Karpas-422 (cell line): ENCODE data around the gene SNAPC4. TPM values are rescaled to one million over a fixed set of nuclear protein-coding genes. Genes with fewer than 3 reads are reported as not detected.

Experiments used
- DNase-seq: peaks from one replicate; pipeline ENCODE4 v3.0.0-alpha.2; 2015
- H2AFZ ChIP-seq: fragments of 200-600 bp; sonication (generic); 2 replicates; pipeline ENCODE4 v1.6.1; 2014; ENCODE audit warnings: antibody characterized with exemption, low read length, mixed read lengths
- H3K27ac ChIP-seq: fragments of 200-600 bp; sonication (generic); 2 replicates; pipeline ENCODE4 v1.5.1; 2014; ENCODE audit warnings: mild to moderate bottlenecking, low read length, moderate library complexity
- H3K27me3 ChIP-seq: fragments of 200-600 bp; sonication (generic); 2 replicates; pipeline ENCODE4 v1.6.1; 2014; ENCODE audit warnings: low read length, mixed read lengths
- H3K36me3 ChIP-seq: fragments of 200-600 bp; sonication (generic); 2 replicates; pipeline ENCODE4 v1.6.1; 2014; ENCODE audit warnings: low read length, mixed read lengths; ENCODE audit not compliant: insufficient read depth
- H3K4me1 ChIP-seq: fragments of 200-600 bp; sonication (generic); 2 replicates; pipeline ENCODE4 v1.6.1; 2014; ENCODE audit warnings: mild to moderate bottlenecking, low read length, mixed read lengths
- H3K4me2 ChIP-seq: fragments of 200-600 bp; sonication (generic); 2 replicates; pipeline ENCODE4 v1.6.1; 2014; ENCODE audit warnings: low read length, low read depth, mild to moderate bottlenecking; ENCODE audit not compliant: poor library complexity, severe bottlenecking
- H3K4me3 ChIP-seq: fragments of 200-600 bp; sonication (generic); 2 replicates; pipeline ENCODE4 v1.5.1; 2014; ENCODE audit warnings: mild to moderate bottlenecking, antibody characterized with exemption, low read length, mixed read lengths
- H3K79me2 ChIP-seq: fragments of 200-600 bp; sonication (generic); 2 replicates; pipeline ENCODE4 v1.6.1; 2014; ENCODE audit warnings: mild to moderate bottlenecking, low read length, mixed read lengths
- H3K9ac ChIP-seq: fragments of 200-600 bp; sonication (generic); 2 replicates; pipeline ENCODE4 v1.6.0; 2014; ENCODE audit warnings: low read length
- H3K9me2 ChIP-seq: fragments of 200-600 bp; sonication (generic), shearing (Covaris generic); replicated peaks from 2 replicates; pipeline ENCODE4 v1.6.0; 2014; ENCODE audit warnings: mild to moderate bottlenecking, low read length, moderate library complexity; ENCODE audit not compliant: insufficient read depth
- H3K9me3 ChIP-seq: fragments of 300-700, 200-600 bp; sonication (generic); 2 replicates; pipeline ENCODE4 v1.6.1; 2014; ENCODE audit warnings: low read length, mixed read lengths
- H4K20me1 ChIP-seq: fragments of 200-600 bp; sonication (generic); 2 replicates; pipeline ENCODE4 v1.6.1; 2014; ENCODE audit warnings: mild to moderate bottlenecking, antibody characterized with exemption, low read length, low read depth; ENCODE audit not compliant: insufficient read depth
- total RNA-seq: library from RNA; depleted of rRNA; stranded (reverse); fragments of >200 nt; shearing (Covaris generic); gene quantifications from 2 replicates; pipeline ENCODE4 v1.2.3, GENCODE V29; 2014; ENCODE audit warnings: low replicate concordance

SNAPC4 gene
- total RNA-seq, 1 experiment from 2014 or later, result 3.7 TPM

DNA sequence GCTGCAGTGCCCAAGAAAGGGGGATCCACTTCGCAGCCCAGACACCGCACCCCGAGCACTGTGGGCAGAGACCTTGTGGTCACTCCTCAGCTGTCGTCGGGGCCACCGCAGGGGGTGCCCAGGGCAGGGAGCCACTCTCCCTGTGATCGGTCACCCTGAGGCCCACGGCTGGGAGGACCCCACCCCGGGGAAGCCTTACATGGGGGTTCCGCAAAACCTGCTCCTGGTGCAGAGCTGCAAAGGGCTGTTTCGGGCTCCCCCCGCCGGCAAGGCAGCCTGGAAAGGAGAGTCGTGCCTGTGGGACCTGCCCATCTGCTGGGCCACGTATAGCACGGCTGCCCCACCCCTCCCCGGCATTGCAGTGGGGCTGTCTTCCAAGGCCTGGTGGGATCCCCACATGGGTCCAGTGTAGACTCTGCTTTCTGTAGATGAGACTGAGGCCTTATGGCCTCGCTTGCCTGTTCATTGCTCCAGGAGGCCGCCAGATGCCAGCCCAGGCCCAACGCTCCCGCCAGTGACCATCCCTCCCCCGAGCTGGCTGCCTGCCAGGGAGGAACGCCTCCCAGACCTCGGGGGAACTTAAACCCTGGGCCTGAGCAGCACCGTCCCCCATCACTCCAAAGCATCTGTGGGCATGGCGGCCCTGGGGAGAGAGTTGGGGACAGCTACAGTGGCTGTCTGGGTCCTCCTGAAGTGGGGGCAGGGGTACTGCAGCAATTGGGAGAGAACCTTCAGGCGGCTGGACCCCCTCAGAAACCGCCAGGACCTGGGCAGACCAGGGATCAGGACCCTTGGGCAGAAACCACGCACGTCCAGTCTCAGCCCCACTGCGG lies 34.8 kb downstream of the SNAPC4 start:
- Histone ChIP-seq H3K9me2 (no peaks in the 10 kb centered on the region), H3K4me1 (peaks cover 18% of the 10 kb centered on the region), H3K79me2 (peaks cover 6% of the 10 kb centered on the region; the same call in 1 of the 2 replicates), H3K27ac (no peak overlapping the region), H3K36me3 (no peaks in the 10 kb centered on the region), H3K9me3 (no peaks in the 10 kb centered on the region), H2AFZ (no peak overlapping the region), H3K9ac (no peak overlapping the region), H4K20me1 (peaks cover 9% of the 10 kb centered on the region), H3K4me2 (no peak overlapping the region), H3K27me3 (no peaks in the 10 kb centered on the region), H3K4me3 (no peak overlapping the region)
- DNase-seq, result no peak

DNA sequence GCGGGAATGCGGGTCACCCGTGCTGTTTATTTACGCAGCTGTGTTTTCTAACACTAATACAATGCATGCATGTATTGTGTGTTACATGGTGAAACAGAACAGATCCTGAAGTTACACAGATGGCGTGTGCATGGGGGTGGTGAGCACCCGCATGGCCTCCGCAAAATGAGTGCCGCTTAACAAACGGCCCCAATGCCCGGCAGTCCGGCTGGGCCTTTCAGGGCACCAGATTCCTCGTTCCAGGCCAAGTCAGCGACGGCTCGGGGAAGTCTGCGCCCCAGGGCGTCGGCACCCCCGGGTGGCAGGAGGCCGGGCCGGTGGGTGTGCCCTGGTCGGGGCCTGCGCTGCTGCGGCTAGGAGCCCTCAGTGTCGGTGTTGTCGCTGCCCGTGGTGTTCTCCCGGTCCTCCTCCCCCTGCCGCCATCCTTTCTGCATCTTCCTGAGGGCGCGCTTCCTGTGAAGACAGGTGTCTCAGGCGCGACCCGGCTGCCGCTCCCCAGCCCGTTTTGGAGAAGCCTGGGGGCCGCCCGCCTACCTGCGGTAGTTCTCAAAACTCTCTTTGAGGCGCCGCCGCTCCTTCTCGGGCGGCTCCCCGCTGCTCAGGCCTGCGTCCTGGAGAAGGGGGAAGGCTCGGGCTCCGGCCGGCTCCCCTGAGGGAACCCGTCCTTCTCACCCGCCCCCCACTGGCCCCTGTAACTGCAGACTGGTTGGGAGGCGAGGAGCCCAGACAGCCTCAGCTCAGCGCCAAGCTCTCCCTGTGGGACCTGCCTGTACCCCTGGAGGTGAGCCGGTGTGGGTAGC lies 35.8 kb downstream of the SNAPC4 start:
- DNase-seq, result no peak
- Histone ChIP-seq H3K27ac (no peak overlapping the region), H3K9ac (peak overlapping the region; percentile 44), H2AFZ (no peak overlapping the region), H3K4me3 (peak overlapping the region; percentile 83; the same call in 1 of the 2 replicates), H3K27me3 (no peaks in the 10 kb centered on the region), H4K20me1 (peaks cover 9% of the 10 kb centered on the region), H3K4me2 (peak overlapping the region; percentile 75), H3K79me2 (peaks cover 6% of the 10 kb centered on the region; the same call in 1 of the 2 replicates), H3K9me3 (no peaks in the 10 kb centered on the region), H3K4me1 (peaks cover 18% of the 10 kb centered on the region), H3K36me3 (no peaks in the 10 kb centered on the region), H3K9me2 (no peaks in the 10 kb centered on the region)

DNA sequence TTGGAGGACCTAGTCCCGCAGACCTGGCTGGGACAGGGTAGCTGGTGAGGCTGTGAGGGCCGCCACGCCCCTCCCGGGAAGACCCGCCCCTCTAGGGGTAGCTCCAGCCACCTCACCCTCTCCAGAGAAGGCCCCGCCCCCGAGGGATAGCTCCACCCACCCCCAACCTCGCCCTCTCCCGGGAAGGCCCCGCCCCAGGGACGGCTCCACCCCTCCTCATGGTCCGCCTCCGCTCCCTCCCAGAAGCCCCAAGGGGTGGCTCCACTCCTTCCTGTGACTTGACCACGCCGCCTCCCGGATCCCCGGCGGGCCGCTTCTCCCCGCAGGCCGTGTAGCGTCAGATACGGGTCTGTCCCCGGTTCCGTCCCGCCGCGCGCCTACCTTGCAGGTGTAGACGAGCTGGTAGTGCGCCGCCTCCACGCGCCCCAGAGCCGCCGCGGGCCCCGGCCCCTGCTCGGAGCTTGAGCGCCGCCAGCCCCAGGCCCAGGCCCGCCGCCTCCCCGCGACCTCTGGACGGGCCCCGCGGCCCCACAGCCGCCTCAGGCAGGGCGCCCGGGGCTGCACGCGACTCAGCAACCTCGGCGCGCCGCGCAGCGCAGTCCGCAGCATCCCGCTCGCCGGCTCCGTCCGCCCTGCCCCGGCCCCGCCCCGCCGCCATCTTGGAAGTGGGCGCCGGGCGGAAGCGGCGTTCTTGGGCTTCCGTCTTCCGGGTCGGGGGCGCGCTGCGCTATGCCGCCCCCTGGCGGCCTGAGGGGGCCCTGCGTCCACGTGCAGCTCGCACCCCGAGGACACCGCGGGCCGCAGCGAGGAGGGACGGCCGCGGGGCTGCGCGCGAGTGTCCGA lies 36.6 kb downstream of the SNAPC4 start, which contains the start of gene DNLZ:
Gene DNLZ (minus strand): TSS at position 639 of the 843 bp plus-strand sequence. CDS start 30 bp downstream, at position 609.
- peak; percentile 98 for DNase-seq
- Histone ChIP-seq H3K9me3 (no peaks in the 10 kb centered on the region), H2AFZ (no peak within 1 kb of the TSS)

DNA sequence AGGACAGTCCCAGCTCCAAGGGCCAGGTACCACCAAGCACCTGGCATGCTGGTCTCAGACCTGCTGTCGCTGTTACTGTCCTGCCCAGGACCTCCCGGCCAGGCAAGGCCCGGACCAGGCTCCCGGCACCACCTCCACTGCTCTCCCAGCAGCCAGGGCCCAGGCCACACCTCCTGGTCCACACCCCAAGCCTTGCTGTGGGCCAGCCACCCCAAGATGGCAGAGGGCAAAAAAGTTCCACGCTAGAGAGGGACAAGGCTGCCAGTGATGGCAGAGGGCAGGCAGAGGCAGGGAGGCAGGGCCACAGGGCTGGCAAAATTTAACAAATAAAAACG lies 37.6 kb downstream of the SNAPC4 start:
- Histone ChIP-seq H3K4me3 (peak overlapping the region; percentile 83), H3K4me2 (peak overlapping the region; percentile 69), H3K9ac (peak overlapping the region; percentile 54), H3K9me2 (no peaks in the 10 kb centered on the region), H3K79me2 (peaks cover 6% of the 10 kb centered on the region; the same call in 1 of the 2 replicates), H2AFZ (no peak overlapping the region), H3K27me3 (no peaks in the 10 kb centered on the region), H4K20me1 (peaks cover 9% of the 10 kb centered on the region), H3K9me3 (no peaks in the 10 kb centered on the region), H3K4me1 (peaks cover 18% of the 10 kb centered on the region), H3K27ac (no peak overlapping the region), H3K36me3 (no peaks in the 10 kb centered on the region)
- DNase-seq, result no peak

More for the DNA sequence above, 36.6 kb downstream of the SNAPC4 start, which contains the start of gene DNLZ:
- no peaks in the 10 kb centered on the region for H3K9me2 ChIP-seq
- H3K9ac ChIP-seq, result peak within 1 kb of the TSS; percentile 99
- H3K36me3 ChIP-seq, result no peaks in the 10 kb centered on the region
- no peaks in the 10 kb centered on the region for H3K27me3 ChIP-seq
- peak within 1 kb of the TSS; percentile 89 for H3K27ac ChIP-seq
- H3K4me2 ChIP-seq, result peak within 1 kb of the TSS; percentile 75
- peaks cover 18% of the 10 kb centered on the region for H3K4me1 ChIP-seq
- peaks cover 9% of the 10 kb centered on the region for H4K20me1 ChIP-seq
- peaks cover 6% of the 10 kb centered on the region; the same call in 1 of the 2 replicates for H3K79me2 ChIP-seq
- peak within 1 kb of the TSS; percentile 83 for H3K4me3 ChIP-seq

DNA sequence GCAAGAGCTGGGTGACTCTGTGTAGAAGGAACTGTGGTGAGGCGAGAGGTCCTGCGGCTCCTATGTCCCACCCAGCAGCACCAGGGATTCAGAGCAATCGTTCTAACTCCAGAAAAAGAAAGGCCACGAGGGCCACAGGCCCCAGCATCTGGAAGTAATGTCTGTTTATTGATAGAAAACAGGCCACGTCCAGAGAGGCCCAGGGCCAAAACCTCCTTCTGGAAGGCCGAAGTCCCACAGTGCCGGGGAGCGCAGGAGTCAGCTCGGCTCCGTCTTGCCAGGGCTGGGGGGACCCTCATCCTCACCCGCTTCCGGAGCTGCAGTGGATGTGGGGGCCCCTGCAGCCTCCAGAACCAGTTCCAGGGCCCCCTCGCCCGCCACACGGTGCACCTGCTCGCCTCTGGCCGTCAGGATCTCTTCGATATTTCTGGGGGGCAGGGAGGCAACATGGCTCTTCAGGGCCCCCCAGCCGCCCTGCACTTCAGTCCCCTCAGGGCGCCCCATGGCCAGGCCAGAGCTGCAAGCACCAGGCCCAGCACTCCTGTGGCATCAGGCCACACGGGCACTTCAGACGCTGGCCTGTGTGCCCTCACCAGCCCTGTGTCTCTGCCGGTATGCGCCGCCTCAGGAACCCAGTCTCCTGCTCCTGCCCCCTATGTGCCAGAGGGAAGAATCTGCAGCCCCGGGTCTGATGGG lies 38.1 kb downstream of the SNAPC4 start:
- H3K9me3 ChIP-seq, result no peaks in the 10 kb centered on the region
- H3K79me2 ChIP-seq, result peaks cover 6% of the 10 kb centered on the region; the same call in 1 of the 2 replicates
- peak overlapping the region; percentile 54; the same call in 1 of the 2 replicates for H3K9ac ChIP-seq
- H3K27ac ChIP-seq, result no peak overlapping the region
- peaks cover 9% of the 10 kb centered on the region for H4K20me1 ChIP-seq
- H3K27me3 ChIP-seq, result no peaks in the 10 kb centered on the region
- peak overlapping the region; percentile 83; the same call in 1 of the 2 replicates for H3K4me3 ChIP-seq
- no peaks in the 10 kb centered on the region for H3K36me3 ChIP-seq
- peaks cover 18% of the 10 kb centered on the region for H3K4me1 ChIP-seq
- no peak overlapping the region for H2AFZ ChIP-seq
- DNase-seq, result no peak
- H3K9me2 ChIP-seq, result no peaks in the 10 kb centered on the region
- peak overlapping the region; percentile 69 for H3K4me2 ChIP-seq

DNA sequence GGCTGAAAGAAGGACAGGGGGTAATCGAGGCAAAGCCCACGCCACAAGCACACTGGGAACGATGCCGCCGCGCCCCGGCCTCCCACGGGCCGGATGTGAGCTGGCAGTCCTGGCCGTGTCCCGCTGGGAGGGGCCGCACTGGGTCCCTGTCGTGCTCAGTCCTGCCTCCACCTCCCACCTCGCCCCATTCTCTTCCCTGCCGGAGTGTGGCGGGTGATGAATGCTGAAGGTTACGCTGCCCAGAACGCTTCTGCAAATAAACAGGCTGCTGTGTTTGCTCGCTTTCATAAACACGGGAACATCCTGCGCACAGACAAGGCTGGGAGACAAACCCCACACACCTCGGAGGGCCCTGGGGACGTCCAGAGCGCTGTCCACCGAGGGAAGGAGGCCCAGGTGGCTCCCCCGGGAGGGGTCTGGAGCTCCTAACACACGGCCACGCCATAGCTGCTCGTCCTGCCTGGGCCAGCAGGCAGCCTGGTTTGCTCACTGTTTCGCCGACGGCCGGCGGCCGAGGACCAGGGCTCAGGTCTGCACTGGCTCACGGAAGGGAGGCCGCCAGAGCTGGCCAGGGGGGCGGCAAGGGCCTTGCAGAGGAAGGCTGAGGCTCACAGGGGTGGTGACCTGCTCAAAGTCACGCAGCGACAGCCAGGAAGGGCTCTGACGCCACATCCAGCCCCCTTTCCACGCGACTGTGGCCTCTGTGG lies 38.8 kb downstream of the SNAPC4 start:
- H3K4me3 ChIP-seq, result no peak overlapping the region
- H2AFZ ChIP-seq, result no peak overlapping the region
- H3K79me2 ChIP-seq, result peaks cover 6% of the 10 kb centered on the region; the same call in 1 of the 2 replicates
- no peaks in the 10 kb centered on the region for H3K9me2 ChIP-seq
- no peaks in the 10 kb centered on the region for H3K9me3 ChIP-seq
- peaks cover 18% of the 10 kb centered on the region for H3K4me1 ChIP-seq
- H4K20me1 ChIP-seq, result peaks cover 9% of the 10 kb centered on the region
- no peaks in the 10 kb centered on the region for H3K36me3 ChIP-seq
- no peaks in the 10 kb centered on the region for H3K27me3 ChIP-seq
- H3K27ac ChIP-seq, result no peak overlapping the region
- H3K9ac ChIP-seq, result no peak overlapping the region
- DNase-seq, result no peak
- no peak overlapping the region for H3K4me2 ChIP-seq
